ENCODE results near the gene CFAP119.

- no peak for TF ChIP-seq BACH2 (CRISPR knock-in tag; IDR thresholded peaks at IDR 0.05; ENCODE audit: borderline replicate concordance)
- no peak for TF ChIP-seq CREB5 (CRISPR knock-in tag; IDR thresholded peaks at IDR 0.05; ENCODE audit: low read depth)
- TF ChIP-seq ARNTL (CRISPR knock-in tag; IDR thresholded peaks at IDR 0.05; ENCODE audit: borderline replicate concordance, low read depth), result no peak
- TF ChIP-seq PATZ1 (CRISPR knock-in tag; IDR thresholded peaks at IDR 0.05; ENCODE audit: borderline replicate concordance), result no peak
- TF ChIP-seq ZFP3 (CRISPR knock-in tag; IDR thresholded peaks at IDR 0.05), result no peak
- TF ChIP-seq GLIS3 (CRISPR knock-in tag; IDR thresholded peaks at IDR 0.05), result no peak
- no peak for TF ChIP-seq ZNF565 (CRISPR knock-in tag; conservative IDR thresholded peaks at IDR 0.05; ENCODE audit: low read depth)
- TF ChIP-seq ZFP30 (CRISPR knock-in tag; IDR thresholded peaks at IDR 0.05), result no peak
- TF ChIP-seq TOX (CRISPR knock-in tag; IDR thresholded peaks at IDR 0.05; ENCODE audit: borderline replicate concordance), result no peak
- TF ChIP-seq TCF4 (CRISPR knock-in tag; IDR thresholded peaks at IDR 0.05; ENCODE audit: borderline replicate concordance), result no peak
- TF ChIP-seq ESRRG (CRISPR knock-in tag; IDR thresholded peaks at IDR 0.05), result no peak
- no peak for TF ChIP-seq CSRNP3 (CRISPR knock-in tag; IDR thresholded peaks at IDR 0.05)
Observed at GRCh38 chr16:30786115-30786935, 24.5 kb upstream of the CFAP119 start.

All from SK-N-SH treated with all-trans-retinoic acid at 6 μM for 48 hours (cell line).